ENCODE measurements around the gene DENND6B.
A peak's percentile ranks its signal among the peaks of the same experiment; 100 is the strongest.

DENND6B gene

DNA sequence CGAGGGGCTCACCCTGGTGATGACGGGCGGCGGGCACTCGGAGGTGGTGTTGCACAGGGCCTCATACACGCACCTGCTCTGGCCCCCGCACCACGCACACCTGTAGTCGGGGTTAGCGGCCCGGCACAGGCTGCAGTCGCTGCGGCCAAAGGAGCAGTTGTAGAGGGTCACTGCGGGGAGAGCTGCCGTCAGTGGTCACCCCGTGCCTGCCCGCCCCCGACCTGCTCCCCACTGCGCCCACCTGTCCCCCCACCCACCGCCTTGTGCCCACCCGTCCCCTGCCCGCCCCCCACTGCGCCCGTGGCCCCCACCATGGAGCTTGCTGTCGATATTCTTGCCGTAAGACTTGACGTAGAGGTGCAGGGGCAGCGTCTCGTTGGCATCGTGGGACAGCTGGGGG is 43.0 kb downstream of the DENND6B start:
- Histone ChIP-seq H3K18ac (ENCODE audit: low read depth in 1 of 2, low read length in 2 of 2) (no peak overlapping the region), H4K8ac (ENCODE audit: low read length) (no peak overlapping the region), H2BK120ac (ENCODE audit: low read depth, low read length) (no peak overlapping the region), H3K23ac (ENCODE audit: low read length in 2 of 2) (no peak overlapping the region), H3K27ac (ENCODE audit: low read length, poor library complexity, severe bottlenecking) (no peak overlapping the region), H2AK5ac (ENCODE audit: low read length, severe bottlenecking) (no peak overlapping the region), H2AFZ (ENCODE audit: low read depth, low read length) (no peak overlapping the region), H3K36me3 (ENCODE audit: control insufficient read depth in 1 of 2, insufficient read depth in 2 of 2, low read depth in 1 of 2, low read length in 2 of 2) (peaks cover 74 to 97% of the 10 kb centered on the region in 2 experiments), H3K27me3 (ENCODE audit: control insufficient read depth in 1 of 2, insufficient read depth in 1 of 2, low read length in 2 of 2) (no peaks in the 10 kb centered on the region), H3K4ac (ENCODE audit: low read depth in 1 of 2, low read length in 2 of 2) (no peak overlapping the region), H4K91ac (ENCODE audit: low read length) (no peak overlapping the region), H3K4me3 (ENCODE audit: insufficient read depth in 1 of 2, low read depth in 1 of 2, low read length in 2 of 2) (no peak overlapping the region), H3K9ac (ENCODE audit: low read length) (no peak overlapping the region), H3K14ac (ENCODE audit: low read length in 2 of 2) (no peak overlapping the region), H3K79me1 (replicated peaks; ENCODE audit: low read length, poor library complexity, severe bottlenecking) (peaks cover 37% of the 10 kb centered on the region), H2BK5ac (ENCODE audit: low read depth, low read length, poor library complexity, severe bottlenecking) (no peak overlapping the region), H2BK15ac (ENCODE audit: low read depth, poor library complexity, severe bottlenecking) (no peak overlapping the region), H3K4me2 (ENCODE audit: low read length, poor library complexity, severe bottlenecking) (no peak overlapping the region), H3K4me1 (ENCODE audit: control insufficient read depth, insufficient read depth, low read depth, low read length) (peaks cover 38% of the 10 kb centered on the region), H3K9me3 (ENCODE audit: control insufficient read depth, low read length) (no peaks in the 10 kb centered on the region), H2BK12ac (ENCODE audit: low read length in 2 of 2) (no peak overlapping the region)
- DNase-seq: no peak
- WGBS: 95% methylated on average over 28 of the region's 30 CpGs

- Histone ChIP-seq H2BK5ac (ENCODE audit: low read depth, low read length, poor library complexity, severe bottlenecking) (peak overlapping the region; percentile 47), H3K9ac (ENCODE audit: low read length) (no peak overlapping the region), H3K27ac (ENCODE audit: low read length, poor library complexity, severe bottlenecking) (peak overlapping the region; percentile 55), H3K4me3 (ENCODE audit: insufficient read depth in 1 of 2, low read depth in 1 of 2, low read length in 2 of 2) (no peak overlapping the region), H4K8ac (ENCODE audit: low read length) (peak overlapping the region; percentile 22), H3K27me3 (ENCODE audit: control insufficient read depth in 1 of 2, insufficient read depth in 1 of 2, low read length in 2 of 2) (no peaks in the 10 kb centered on the region), H3K79me1 (replicated peaks; ENCODE audit: low read length, poor library complexity, severe bottlenecking) (peaks cover 37% of the 10 kb centered on the region), H4K91ac (ENCODE audit: low read length) (peak overlapping the region; percentile 13), H3K14ac (ENCODE audit: low read length in 2 of 2) (no peak overlapping the region), H3K4ac (ENCODE audit: low read depth in 1 of 2, low read length in 2 of 2) (peak overlapping the region in 1 of 2 experiments; percentile 2), H3K4me1 (ENCODE audit: control insufficient read depth, insufficient read depth, low read depth, low read length) (peaks cover 37% of the 10 kb centered on the region), H2BK15ac (ENCODE audit: low read depth, poor library complexity, severe bottlenecking) (peak overlapping the region; percentile 56), H3K4me2 (ENCODE audit: low read length, poor library complexity, severe bottlenecking) (peak overlapping the region; percentile 9), H2BK12ac (ENCODE audit: low read length in 2 of 2) (no peak overlapping the region), H3K18ac (ENCODE audit: low read depth in 1 of 2, low read length in 2 of 2) (peak overlapping the region; percentile 9 to 70), H2BK120ac (ENCODE audit: low read depth, low read length) (no peak overlapping the region), H2AK5ac (ENCODE audit: low read length, severe bottlenecking) (peak overlapping the region; percentile 7), H3K23ac (ENCODE audit: low read length in 2 of 2) (no peak overlapping the region), H2AFZ (ENCODE audit: low read depth, low read length) (no peak overlapping the region), H3K36me3 (ENCODE audit: control insufficient read depth in 1 of 2, insufficient read depth in 2 of 2, low read depth in 1 of 2, low read length in 2 of 2) (peaks cover 75 to 97% of the 10 kb centered on the region in 2 experiments), H3K9me3 (ENCODE audit: control insufficient read depth, low read length) (no peaks in the 10 kb centered on the region)
- WGBS: 83% methylated on average over 40 of the region's 45 CpGs
- peak; percentile 80 for DNase-seq
These were observed 44.3 kb downstream of the DENND6B start for GRCh38 chr22:50282361-50283155.

DNA sequence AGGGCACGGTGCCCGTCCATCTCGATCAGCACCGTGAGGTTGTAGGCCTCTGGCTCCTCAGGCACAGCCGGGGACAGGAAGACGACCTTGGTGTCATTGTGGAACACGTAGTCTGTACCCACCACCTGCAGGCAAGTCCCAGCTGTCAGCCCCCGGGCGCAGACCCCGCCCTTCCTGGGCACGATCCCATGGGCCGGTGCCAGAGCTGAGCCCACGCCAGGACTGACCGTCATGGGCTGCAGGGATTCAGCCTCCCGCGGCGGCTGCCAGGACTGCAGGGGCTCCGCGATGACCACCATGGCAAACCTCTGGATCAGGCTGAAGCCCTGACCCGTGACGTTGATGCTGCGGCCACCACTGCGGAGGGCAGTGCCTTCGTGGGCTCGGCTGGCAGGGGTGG is 44.9 kb downstream of the DENND6B start:
- Histone ChIP-seq H3K4me2 (ENCODE audit: low read length, poor library complexity, severe bottlenecking) (no peak overlapping the region), H3K36me3 (ENCODE audit: control insufficient read depth in 1 of 2, insufficient read depth in 2 of 2, low read depth in 1 of 2, low read length in 2 of 2) (peaks cover 78 to 97% of the 10 kb centered on the region in 2 experiments), H3K4me3 (ENCODE audit: insufficient read depth in 1 of 2, low read depth in 1 of 2, low read length in 2 of 2) (no peak overlapping the region), H3K79me1 (replicated peaks; ENCODE audit: low read length, poor library complexity, severe bottlenecking) (peaks cover 36% of the 10 kb centered on the region), H3K18ac (ENCODE audit: low read depth in 1 of 2, low read length in 2 of 2) (no peak overlapping the region), H2BK5ac (ENCODE audit: low read depth, low read length, poor library complexity, severe bottlenecking) (no peak overlapping the region), H2AK5ac (ENCODE audit: low read length, severe bottlenecking) (peak overlapping the region; percentile 16), H3K27ac (ENCODE audit: low read length, poor library complexity, severe bottlenecking) (peak overlapping the region; percentile 16), H3K4me1 (ENCODE audit: control insufficient read depth, insufficient read depth, low read depth, low read length) (peaks cover 35% of the 10 kb centered on the region), H2BK120ac (ENCODE audit: low read depth, low read length) (no peak overlapping the region), H2BK12ac (ENCODE audit: low read length in 2 of 2) (no peak overlapping the region), H3K27me3 (ENCODE audit: control insufficient read depth in 1 of 2, insufficient read depth in 1 of 2, low read length in 2 of 2) (no peaks in the 10 kb centered on the region), H2BK15ac (ENCODE audit: low read depth, poor library complexity, severe bottlenecking) (no peak overlapping the region), H3K4ac (ENCODE audit: low read depth in 1 of 2, low read length in 2 of 2) (no peak overlapping the region), H4K91ac (ENCODE audit: low read length) (no peak overlapping the region), H3K14ac (ENCODE audit: low read length in 2 of 2) (no peak overlapping the region), H3K23ac (ENCODE audit: low read length in 2 of 2) (no peak overlapping the region), H3K9ac (ENCODE audit: low read length) (no peak overlapping the region), H4K8ac (ENCODE audit: low read length) (no peak overlapping the region), H3K9me3 (ENCODE audit: control insufficient read depth, low read length) (no peaks in the 10 kb centered on the region), H2AFZ (ENCODE audit: low read depth, low read length) (no peak overlapping the region)
- 96% methylated on average over 25 of the region's 25 CpGs for WGBS
- DNase-seq: no peak

GRCh38 chr22:50281384-50281760 is 45.4 kb downstream of the DENND6B start:
- no peak overlapping the region for H2BK120ac ChIP-seq (ENCODE audit: low read depth, low read length)
- WGBS: 98% methylated on average over 35 of the region's 36 CpGs

More at GRCh38 chr22:50281384-50281760, 45.4 kb downstream of the DENND6B start:
- Histone ChIP-seq H4K8ac (ENCODE audit: low read length) (no peak overlapping the region), H3K23ac (ENCODE audit: low read length in 2 of 2) (no peak overlapping the region), H3K4me1 (ENCODE audit: control insufficient read depth, insufficient read depth, low read depth, low read length) (peaks cover 34% of the 10 kb centered on the region), H3K27me3 (ENCODE audit: control insufficient read depth in 1 of 2, insufficient read depth in 1 of 2, low read length in 2 of 2) (no peaks in the 10 kb centered on the region), H2BK5ac (ENCODE audit: low read depth, low read length, poor library complexity, severe bottlenecking) (no peak overlapping the region), H2BK12ac (ENCODE audit: low read length in 2 of 2) (no peak overlapping the region), H3K4me3 (ENCODE audit: insufficient read depth in 1 of 2, low read depth in 1 of 2, low read length in 2 of 2) (no peak overlapping the region), H2AK5ac (ENCODE audit: low read length, severe bottlenecking) (no peak overlapping the region), H3K9ac (ENCODE audit: low read length) (no peak overlapping the region), H3K79me1 (replicated peaks; ENCODE audit: low read length, poor library complexity, severe bottlenecking) (peaks cover 30% of the 10 kb centered on the region), H3K9me3 (ENCODE audit: control insufficient read depth, low read length) (no peaks in the 10 kb centered on the region), H3K14ac (ENCODE audit: low read length in 2 of 2) (no peak overlapping the region), H2BK15ac (ENCODE audit: low read depth, poor library complexity, severe bottlenecking) (no peak overlapping the region), H3K4me2 (ENCODE audit: low read length, poor library complexity, severe bottlenecking) (no peak overlapping the region), H4K91ac (ENCODE audit: low read length) (no peak overlapping the region), H3K36me3 (ENCODE audit: control insufficient read depth in 1 of 2, insufficient read depth in 2 of 2, low read depth in 1 of 2, low read length in 2 of 2) (peaks cover 78 to 97% of the 10 kb centered on the region in 2 experiments), H3K18ac (ENCODE audit: low read depth in 1 of 2, low read length in 2 of 2) (no peak overlapping the region), H3K4ac (ENCODE audit: low read depth in 1 of 2, low read length in 2 of 2) (no peak overlapping the region), H3K27ac (ENCODE audit: low read length, poor library complexity, severe bottlenecking) (no peak overlapping the region), H2AFZ (ENCODE audit: low read depth, low read length) (no peak overlapping the region)
- no peak for DNase-seq
